Measurements from ENCODE around the gene HSPD1. TPM values are rescaled to one million over a fixed set of nuclear protein-coding genes. Genes with fewer than 3 reads are reported as not detected.

The HSPD1 gene
- total and polyA plus RNA-seq, 9 of the 15 experiments (the other 6 are each of a cell fraction or from before 2014, with no cell fraction given), result 398 to 1,014 (median 622) TPM

GRCh38 chr2:197499594-197500502 is at the start of gene HSPD1, which contains the start of gene HSPE1 (continued):
- TF ChIP-seq TBL1XR1 (IDR thresholded peaks at IDR 0.05; ENCODE audit: low read length in 2 of 2), result 0 out of 4 replicates have a peak, but pooled peaks of 1 of the 2 experiments have one; percentile 7
- TF ChIP-seq ZNF133 (CRISPR knock-in tag; IDR thresholded peaks at IDR 0.05), result no peak
- TF ChIP-seq RNF219 (CRISPR knock-in tag; IDR thresholded peaks at IDR 0.05), result no peak
- TF ChIP-seq, protein P1, sequence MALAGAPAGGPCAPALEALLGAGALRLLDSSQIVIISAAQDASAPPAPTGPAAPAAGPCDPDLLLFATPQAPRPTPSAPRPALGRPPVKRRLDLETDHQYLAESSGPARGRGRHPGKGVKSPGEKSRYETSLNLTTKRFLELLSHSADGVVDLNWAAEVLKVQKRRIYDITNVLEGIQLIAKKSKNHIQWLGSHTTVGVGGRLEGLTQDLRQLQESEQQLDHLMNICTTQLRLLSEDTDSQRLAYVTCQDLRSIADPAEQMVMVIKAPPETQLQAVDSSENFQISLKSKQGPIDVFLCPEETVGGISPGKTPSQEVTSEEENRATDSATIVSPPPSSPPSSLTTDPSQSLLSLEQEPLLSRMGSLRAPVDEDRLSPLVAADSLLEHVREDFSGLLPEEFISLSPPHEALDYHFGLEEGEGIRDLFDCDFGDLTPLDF (CRISPR knock-in tag; IDR thresholded peaks at IDR 0.05), result peak; percentile 81
- TF ChIP-seq SMAD1 (IDR thresholded peaks at IDR 0.05; ENCODE audit: low read depth, low read length, partially characterized antibody), result no peak
- TF ChIP-seq SREBF1 (IDR thresholded peaks at IDR 0.05; ENCODE audit: borderline replicate concordance, low read depth, low read length), result no peak
- TF ChIP-seq MAFF (IDR thresholded peaks at IDR 0.05; ENCODE audit: low read length), result no peak
- no peak for TF ChIP-seq ZNF184 (CRISPR knock-in tag; IDR thresholded peaks at IDR 0.05)
- no peak for TF ChIP-seq RBM17 (IDR thresholded peaks at IDR 0.05; ENCODE audit: borderline replicate concordance, low read depth, low read length)
- no peak for TF ChIP-seq CUX1 (CRISPR knock-in tag; IDR thresholded peaks at IDR 0.05)
- TF ChIP-seq ETV6 (IDR thresholded peaks at IDR 0.05; ENCODE audit: borderline replicate concordance in 1 of 2, low read depth in 2 of 2, low read length in 1 of 2), result 0 out of 4 replicates have a peak, but pooled peaks of 1 of the 2 experiments have one; percentile 26
- TF ChIP-seq ETV6 (CRISPR knock-in tag; IDR thresholded peaks at IDR 0.05; ENCODE audit: borderline replicate concordance), result peak; percentile 23; the same call in 1 of the 2 replicates
- no peak for TF ChIP-seq ZNF583 (CRISPR knock-in tag; IDR thresholded peaks at IDR 0.05)
- TF ChIP-seq E2F3 (CRISPR knock-in tag; IDR thresholded peaks at IDR 0.05), result peak; percentile 79
- TF ChIP-seq HDAC3 (IDR thresholded peaks at IDR 0.05; ENCODE audit: borderline replicate concordance, partially characterized antibody), result peak; percentile 12
- no peak for TF ChIP-seq CHCHD3 (CRISPR knock-in tag; IDR thresholded peaks at IDR 0.05)

All from K562 (cell line).